NCI-H2107 (cell line): ENCODE data around the gene FAM107B.
A peak's percentile ranks its signal among the peaks of the same experiment; 100 is the strongest.

Source experiments
- DNase-seq: peaks from one replicate; lab custom pipeline; 2025; lab: John Stamatoyannopoulos, UW

Gene FAM107B

DNA sequence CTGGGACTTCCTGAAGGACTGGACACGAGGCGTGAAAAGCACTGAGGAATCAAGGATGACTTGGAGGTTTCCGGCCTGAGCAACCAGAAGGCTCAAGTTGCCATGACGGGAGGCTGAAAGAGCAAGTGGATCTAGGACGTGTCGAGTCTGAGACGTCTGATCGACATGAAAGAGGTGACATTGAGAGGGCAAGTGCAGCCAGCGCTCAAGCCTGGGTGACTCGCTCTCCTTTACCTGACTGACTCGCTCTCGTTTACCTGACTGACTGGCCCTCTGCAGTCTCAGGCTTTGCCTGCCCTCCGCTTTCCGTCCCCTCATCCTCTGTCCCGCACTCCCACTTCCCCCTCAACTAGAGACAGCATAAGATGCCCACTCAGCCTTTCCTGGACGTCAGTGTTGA is 241.4 kb downstream of the FAM107B start:
- DNase-seq: no peak

DNA sequence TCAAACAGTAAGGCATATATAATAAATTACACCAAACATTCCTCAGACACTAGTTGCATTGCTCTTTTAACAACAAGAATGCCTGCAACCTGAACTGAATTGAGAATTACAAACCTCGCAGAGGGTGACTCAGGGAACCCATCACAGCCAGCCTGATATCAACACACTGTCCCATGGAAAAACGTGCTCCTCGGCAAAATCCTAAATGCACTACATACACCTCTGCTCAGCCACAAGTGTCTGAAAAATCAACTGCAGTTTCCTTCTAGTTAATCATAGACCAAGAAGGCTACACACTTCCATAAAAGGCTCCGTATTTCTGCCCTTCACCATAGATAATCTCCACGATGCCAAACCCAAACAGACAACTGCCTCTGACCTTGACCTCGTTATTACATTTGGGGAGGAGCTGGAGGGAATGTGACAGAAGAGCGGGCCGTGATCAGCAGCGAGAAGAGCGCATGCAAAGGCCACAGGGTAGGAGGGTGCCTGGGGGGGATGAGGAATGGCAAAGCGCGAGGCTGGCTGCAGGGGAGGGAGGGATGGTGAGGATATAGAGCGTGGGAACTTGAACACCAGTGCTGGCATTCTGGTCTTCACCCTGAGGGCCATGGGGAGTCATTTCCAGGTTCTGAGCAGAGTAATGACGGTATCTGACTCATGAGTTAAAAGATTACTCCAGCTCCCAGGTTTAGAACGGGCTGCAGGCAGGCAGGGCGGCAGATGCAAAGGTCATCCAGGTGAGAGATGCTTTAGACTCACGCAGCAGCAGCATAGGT is 242.0 kb downstream of the FAM107B start:
- no peak for DNase-seq

DNA sequence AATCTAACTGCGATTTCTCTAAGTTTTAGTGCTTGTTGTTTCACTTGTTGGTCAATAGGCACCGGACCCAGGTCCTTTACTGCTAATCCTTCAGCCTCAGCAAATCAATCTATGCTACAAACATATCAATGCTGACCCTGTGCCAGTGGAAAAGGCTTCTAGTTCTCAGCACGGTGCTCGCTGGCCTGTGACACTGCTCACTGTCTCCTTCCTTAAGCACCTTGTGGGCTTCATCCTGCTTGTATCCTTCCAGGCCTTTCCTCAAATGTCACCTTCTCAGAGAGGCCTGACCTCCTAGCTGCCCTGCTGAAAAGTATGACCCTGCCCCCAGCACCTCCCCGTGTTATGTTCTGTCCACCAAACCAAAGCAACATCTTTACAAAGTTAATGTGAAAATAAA is 242.7 kb downstream of the FAM107B start:
- no peak for DNase-seq

DNA sequence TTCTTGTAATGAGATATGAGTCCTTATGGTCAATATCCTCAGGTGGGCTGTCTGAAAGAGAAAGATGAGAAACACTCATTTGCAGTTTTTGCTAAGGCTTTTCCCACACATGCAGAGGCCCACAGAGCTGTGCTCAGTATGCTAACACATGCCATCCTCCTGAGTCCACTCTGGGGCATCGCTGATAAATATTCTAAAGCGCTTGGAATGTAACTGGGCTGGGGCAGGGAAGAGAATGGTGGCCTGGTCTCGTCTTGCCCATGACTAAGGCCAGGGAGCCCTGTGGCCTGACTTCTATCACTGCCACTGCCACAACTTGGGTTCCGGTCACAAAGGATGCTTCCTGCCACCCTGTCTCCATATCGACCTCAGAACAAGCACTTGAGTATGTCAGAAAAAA is 244.2 kb downstream of the FAM107B start:
- DNase-seq: no peak

DNA sequence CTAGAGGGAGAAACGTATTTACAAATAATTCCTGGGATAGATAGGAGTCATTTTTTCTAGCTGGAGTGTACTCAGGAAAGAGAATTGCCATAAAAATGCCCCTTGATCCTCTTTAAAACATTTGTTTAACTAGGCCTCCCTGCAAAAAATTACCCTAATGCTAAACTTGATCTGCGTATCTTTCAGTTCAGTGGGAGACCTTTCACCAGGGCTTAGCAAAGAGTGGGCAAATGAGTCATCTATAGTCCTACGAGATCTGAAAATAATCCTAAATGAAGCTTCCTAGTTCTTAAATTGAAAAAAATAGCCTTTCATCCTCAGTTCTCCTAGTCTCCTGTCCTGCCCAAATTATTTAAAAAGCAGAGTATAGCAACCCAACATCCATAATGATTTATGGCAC is 245.3 kb downstream of the FAM107B start:
- DNase-seq: no peak

- DNase-seq: no peak
Observed at GRCh38 chr10:14528450-14528849, 246.2 kb downstream of the FAM107B start.

GRCh38 chr10:14527915-14528314 is 246.8 kb downstream of the FAM107B start:
- no peak for DNase-seq

- no peak for DNase-seq
Observed at GRCh38 chr10:14527134-14527844, 247.4 kb downstream of the FAM107B start.

- no peak for DNase-seq
Observed at GRCh38 chr10:14526326-14526725, 248.4 kb downstream of the FAM107B start.

GRCh38 chr10:14524691-14525324 is 249.9 kb downstream of the FAM107B start:
- no peak for DNase-seq

GRCh38 chr10:14523286-14523685 is 251.4 kb downstream of the FAM107B start:
- DNase-seq: no peak

GRCh38 chr10:14519785-14520184 is 254.9 kb downstream of the FAM107B start:
- no peak for DNase-seq

GRCh38 chr10:14518149-14518548 is 256.5 kb downstream of the FAM107B start:
- DNase-seq: no peak

DNA sequence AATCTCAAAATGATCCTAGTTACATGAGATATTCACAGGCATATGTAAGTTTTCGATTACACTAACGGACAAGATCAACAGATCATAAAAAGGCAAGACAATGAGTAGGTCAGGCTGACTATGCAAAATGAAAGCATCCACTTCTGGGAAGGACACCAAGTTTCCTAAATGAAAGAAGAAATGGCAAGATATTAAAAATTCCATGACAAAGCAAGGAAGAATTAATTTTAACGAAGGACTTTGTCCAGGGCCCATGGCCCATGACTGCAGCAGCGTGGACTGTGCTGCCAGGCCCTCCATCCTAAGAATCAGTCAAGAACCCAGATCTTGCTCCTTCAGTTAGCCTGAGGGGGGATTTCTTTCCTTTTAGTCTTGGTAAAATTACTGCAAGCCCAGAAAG is 261.6 kb downstream of the FAM107B start:
- DNase-seq: no peak

- DNase-seq: no peak
Observed at GRCh38 chr10:14510346-14510745, 264.4 kb downstream of the FAM107B start.

DNA sequence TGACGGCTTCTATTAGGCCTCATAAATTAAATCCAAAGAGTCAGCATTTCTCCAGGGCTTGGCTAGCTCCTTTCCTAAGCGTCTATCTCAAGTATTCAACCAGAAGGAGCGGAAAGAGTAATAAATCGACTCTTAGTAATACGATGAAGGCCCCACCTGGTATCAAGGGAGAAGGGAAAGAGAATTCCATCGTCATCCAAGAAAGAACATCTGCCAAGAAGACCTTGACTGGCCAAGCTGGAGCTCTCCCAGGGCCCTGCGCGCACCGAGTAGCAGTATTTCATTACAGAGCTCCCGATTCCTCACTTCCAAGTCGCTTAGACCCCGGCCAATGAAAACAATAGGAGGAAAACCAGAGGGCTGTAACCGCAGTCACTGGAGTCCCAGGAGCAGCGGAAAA is 266.0 kb downstream of the FAM107B start:
- DNase-seq: no peak

- no peak for DNase-seq
Observed at GRCh38 chr10:14507781-14508180, 266.9 kb downstream of the FAM107B start.

DNA sequence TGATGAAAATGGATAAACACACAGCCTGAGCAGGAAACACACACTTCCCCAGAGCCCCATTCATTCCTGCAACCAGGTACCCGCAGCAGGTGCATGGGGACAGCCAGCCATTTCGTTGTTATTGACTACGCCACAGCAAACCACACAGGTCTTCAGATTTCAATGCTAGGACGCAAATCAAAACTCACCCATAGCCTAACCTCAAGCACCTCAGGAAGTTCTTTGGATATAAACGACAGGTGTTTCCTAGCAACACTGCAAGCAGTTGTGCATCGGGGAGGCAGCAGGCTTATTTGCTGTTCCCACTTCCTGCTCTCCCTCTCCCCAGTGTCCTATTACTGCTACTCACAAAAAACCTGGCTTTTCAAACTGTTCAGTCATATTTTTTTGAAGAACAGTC is 267.5 kb downstream of the FAM107B start:
- peak; percentile 30 for DNase-seq

GRCh38 chr10:14502431-14502830 is 272.3 kb downstream of the FAM107B start:
- no peak for DNase-seq

DNA sequence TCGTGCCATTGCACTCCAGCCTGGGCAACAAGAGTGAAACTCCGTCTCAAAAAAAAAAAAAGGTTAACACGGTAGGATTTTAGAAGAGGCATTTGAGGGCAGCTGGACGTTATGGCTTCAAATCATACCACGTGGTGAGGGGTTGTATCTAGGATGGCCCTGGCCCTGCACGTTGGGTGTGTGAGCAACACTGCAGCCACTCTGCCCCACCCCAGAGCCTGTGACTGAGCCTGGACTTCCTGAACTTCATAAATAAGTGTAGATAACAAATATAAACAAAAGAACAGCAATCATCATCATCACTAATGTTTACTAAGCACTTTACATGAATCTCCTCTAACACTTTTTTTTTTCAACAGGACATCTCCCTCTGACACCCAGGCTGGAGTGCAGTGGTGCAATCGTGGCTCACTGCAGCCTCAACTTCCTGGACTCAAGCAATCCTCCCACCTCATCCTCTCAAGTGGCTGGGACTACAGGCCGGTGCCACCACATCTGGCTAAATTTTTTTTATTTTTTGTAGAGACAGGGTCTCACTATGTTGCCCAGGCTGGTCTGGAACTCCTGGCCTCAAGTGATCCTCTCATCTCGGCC is 274.4 kb downstream of the FAM107B start:
- no peak for DNase-seq

DNA sequence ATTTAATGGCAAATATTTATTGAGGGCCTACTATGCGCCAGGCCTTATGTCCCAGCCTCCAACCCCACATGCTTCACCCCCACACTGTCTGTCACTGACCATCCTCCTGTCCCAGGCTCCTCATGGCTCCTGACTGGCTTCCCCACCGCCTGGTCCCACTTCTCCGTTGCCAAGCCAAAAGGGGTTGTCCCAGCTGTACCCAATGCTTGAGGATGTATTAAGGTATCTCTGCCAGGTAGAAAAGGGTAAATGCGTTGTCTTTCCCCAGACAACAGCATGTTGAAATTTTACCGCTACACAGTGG is 275.1 kb downstream of the FAM107B start:
- no peak for DNase-seq

DNA sequence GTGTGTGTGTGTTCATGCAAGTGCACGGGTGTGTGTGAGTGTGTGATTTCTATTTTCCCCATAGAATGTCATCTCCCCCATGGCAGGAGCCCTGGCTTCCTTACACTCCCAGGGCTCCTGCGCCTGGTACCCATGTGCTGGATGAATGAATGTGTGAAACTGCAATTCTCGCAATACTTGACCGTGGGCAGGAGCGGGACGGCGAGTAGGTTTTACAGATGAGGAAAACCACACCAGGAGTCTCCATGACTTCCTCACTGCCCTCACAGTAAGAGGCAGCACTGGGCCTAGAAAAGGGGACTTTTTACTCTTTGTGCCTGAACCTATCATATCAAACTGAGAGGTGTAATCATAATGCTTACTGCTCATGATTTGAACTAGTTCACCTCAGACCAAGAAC is 276.4 kb downstream of the FAM107B start:
- DNase-seq: no peak

DNA sequence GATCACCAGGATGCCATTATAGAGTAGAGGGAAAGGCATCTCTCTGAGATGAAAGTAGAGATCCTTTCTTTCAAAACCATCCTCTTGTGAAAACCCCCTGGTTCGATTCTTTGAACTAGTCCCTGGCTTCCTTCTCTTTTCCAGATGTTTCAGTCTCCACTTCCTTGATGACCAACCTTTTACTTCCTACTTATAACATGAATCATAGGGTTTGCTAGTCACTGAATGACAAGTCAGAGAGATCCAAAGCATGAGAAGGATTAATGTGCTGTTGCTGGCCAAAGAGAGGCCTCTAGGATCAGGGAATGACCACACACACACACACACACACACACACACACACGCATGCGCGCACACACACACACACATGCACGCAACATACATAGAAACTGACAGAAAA is 282.9 kb downstream of the FAM107B start:
- DNase-seq: no peak
